WTC11 (cell line): ENCODE measurements around the gene SIRPG. TPM values are rescaled to one million over a fixed set of nuclear protein-coding genes. Genes with fewer than 3 reads are reported as not detected.

Experiments
- ATAC-seq: fragments of 200-7000 bp; cut with Tn5 transposase; 2 replicates; pipeline ENCODE4 v1.10.0; 2021; ENCODE audit warnings: mild to moderate bottlenecking, moderate library complexity
- CTCF ChIA-PET: fragments of 300-600 bp; sonication (Branson Sonifier 250); formaldehyde crosslinking; loops from one replicate; lab custom pipeline; 2021; ENCODE audit warnings: antibody characterized with exemption; lab: Charles Lee
- POLR2A ChIA-PET: fragments of 350-600 bp; sonication (Branson Sonifier 250); formaldehyde crosslinking; loops from one replicate; lab custom pipeline; 2021; ENCODE audit warnings: antibody characterized with exemption; lab: Charles Lee
- DNase-seq: peaks from one replicate; pipeline ENCODE4 v3.0.0; 2021; ENCODE audit warnings: low spot score
- H3K27ac Mint-ChIP-seq: 2 replicates; pipeline ENCODE4 v1.8.0; 2021; ENCODE audit warnings: mixed read lengths
- H3K27me3 Mint-ChIP-seq: 2 replicates; pipeline ENCODE4 v1.8.0; 2021; ENCODE audit warnings: low read depth, mild to moderate bottlenecking, moderate library complexity, mixed read lengths
- H3K36me3 Mint-ChIP-seq: 2 replicates; pipeline ENCODE4 v1.8.0; 2021; ENCODE audit warnings: mixed read lengths
- H3K4me1 Mint-ChIP-seq: 2 replicates; pipeline ENCODE4 v1.8.0; 2022; ENCODE audit warnings: mixed read lengths
- H3K4me3 Mint-ChIP-seq: 2 replicates; pipeline ENCODE4 v1.8.0; 2021; ENCODE audit warnings: mild to moderate bottlenecking, moderate library complexity, mixed read lengths
- H3K9me3 Mint-ChIP-seq: 2 replicates; pipeline ENCODE4 v1.8.0; 2021; ENCODE audit warnings: mixed read lengths
- AFF4 ChIP-seq: sonication (generic); formaldehyde crosslinking; IDR thresholded peaks from 2 replicates; pipeline ENCODE4 v1.8.1; 2023; ENCODE audit warnings: mild to moderate bottlenecking, missing genetic modification reagents, borderline replicate concordance
- FOXP1 ChIP-seq: sonication (generic); formaldehyde crosslinking; IDR thresholded peaks from 2 replicates; pipeline ENCODE4 v1.8.0; 2022; ENCODE audit warnings: missing genetic modification reagents, mild to moderate bottlenecking, moderate library complexity, borderline replicate concordance
- GRHL2 ChIP-seq: fragments of 250-450 bp; sonication (Bioruptor Pico); IDR thresholded peaks from 2 replicates; pipeline ENCODE4 v1.8.0; 2022; ENCODE audit warnings: mild to moderate bottlenecking, moderate library complexity; ENCODE audit not compliant: insufficient replicate concordance, severe bottlenecking
- MAX ChIP-seq: sonication (generic); formaldehyde crosslinking; IDR thresholded peaks from 2 replicates; pipeline ENCODE4 v1.8.0; 2022; ENCODE audit warnings: mild to moderate bottlenecking, missing genetic modification reagents
- MYBL2 ChIP-seq: sonication (generic); formaldehyde crosslinking; IDR thresholded peaks from 2 replicates; pipeline ENCODE4 v1.8.1; 2023; ENCODE audit warnings: mild to moderate bottlenecking, moderate library complexity, missing genetic modification reagents
- ZNF121 ChIP-seq: sonication (generic); formaldehyde crosslinking; IDR thresholded peaks from 2 replicates; pipeline ENCODE4 v1.8.0; 2023; ENCODE audit warnings: missing genetic modification reagents
- ZNF138 ChIP-seq: sonication (generic); formaldehyde crosslinking; conservative IDR thresholded peaks from 2 replicates; pipeline ENCODE4 v1.8.1; 2022; ENCODE audit warnings: mild to moderate bottlenecking, moderate library complexity, missing genetic modification reagents
- ZNF671 ChIP-seq: fragments of 250-450 bp; sonication (Bioruptor Pico); IDR thresholded peaks from 2 replicates; pipeline ENCODE4 v1.8.0; 2021; ENCODE audit warnings: mild to moderate bottlenecking
- ZSCAN18 ChIP-seq: fragments of 250-450 bp; sonication (Bioruptor Pico); IDR thresholded peaks from 2 replicates; pipeline ENCODE4 v2.1.2; 2022; ENCODE audit warnings: mild to moderate bottlenecking, moderate library complexity
- total RNA-seq: library from RNA; stranded (reverse); gene quantifications from 3 replicates; pipeline ENCODE4 v1.2.3, GENCODE V29; 2021
- TF ChIP-seq, protein P1 (sequence below): fragments of 250-450 bp; sonication (Bioruptor Pico); IDR thresholded peaks from 2 replicates; pipeline ENCODE4 v1.9.0; 2021; ENCODE audit warnings: mild to moderate bottlenecking, borderline replicate concordance
- TF ChIP-seq, protein P2 (sequence below): fragments of 250-450 bp; sonication (Bioruptor Pico); IDR thresholded peaks from 2 replicates; pipeline ENCODE4 v1.8.0; 2021; ENCODE audit warnings: mild to moderate bottlenecking
- TF ChIP-seq, protein P3 (sequence below): sonication (generic); formaldehyde crosslinking; IDR thresholded peaks from 2 replicates; pipeline ENCODE4 v1.8.1; 2022; ENCODE audit warnings: missing genetic modification reagents, borderline replicate concordance

SIRPG gene
- total RNA-seq, 1 experiment from 2014 or later, result not detected

DNA sequence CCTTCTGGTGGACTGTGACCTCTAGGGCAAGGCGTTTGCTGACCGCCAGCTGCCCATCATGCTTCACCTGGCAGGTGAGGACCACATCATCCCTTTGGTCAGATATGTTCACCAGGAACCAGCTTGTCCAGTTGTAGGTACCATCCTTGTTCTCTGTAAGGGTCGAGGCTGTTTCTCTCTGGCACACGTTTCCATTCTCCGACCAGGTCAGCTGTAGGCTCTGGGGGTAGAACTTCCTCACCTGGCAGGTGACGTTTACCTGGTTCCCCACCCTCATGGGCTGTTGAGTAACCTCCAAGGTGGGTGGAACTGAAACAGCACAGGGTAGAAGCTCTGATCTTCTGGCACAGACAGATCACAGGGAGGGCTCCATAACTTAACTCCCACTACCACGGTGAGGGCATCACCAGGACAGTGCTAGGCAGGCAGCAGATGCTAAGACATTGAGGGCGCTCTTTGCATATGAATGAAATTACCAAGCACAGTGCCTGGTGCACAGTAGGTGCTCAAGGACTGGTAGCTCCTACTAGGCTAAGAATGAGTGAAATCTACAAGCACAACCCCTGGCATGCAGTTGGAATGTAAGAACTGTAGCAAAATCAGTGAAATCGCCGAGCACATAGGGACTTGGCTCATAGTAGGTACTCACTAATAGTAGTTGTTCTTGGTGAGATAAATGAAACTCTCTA, 22.1 kb downstream of the SIRPG start (continued):
- TF ChIP-seq, protein P1, sequence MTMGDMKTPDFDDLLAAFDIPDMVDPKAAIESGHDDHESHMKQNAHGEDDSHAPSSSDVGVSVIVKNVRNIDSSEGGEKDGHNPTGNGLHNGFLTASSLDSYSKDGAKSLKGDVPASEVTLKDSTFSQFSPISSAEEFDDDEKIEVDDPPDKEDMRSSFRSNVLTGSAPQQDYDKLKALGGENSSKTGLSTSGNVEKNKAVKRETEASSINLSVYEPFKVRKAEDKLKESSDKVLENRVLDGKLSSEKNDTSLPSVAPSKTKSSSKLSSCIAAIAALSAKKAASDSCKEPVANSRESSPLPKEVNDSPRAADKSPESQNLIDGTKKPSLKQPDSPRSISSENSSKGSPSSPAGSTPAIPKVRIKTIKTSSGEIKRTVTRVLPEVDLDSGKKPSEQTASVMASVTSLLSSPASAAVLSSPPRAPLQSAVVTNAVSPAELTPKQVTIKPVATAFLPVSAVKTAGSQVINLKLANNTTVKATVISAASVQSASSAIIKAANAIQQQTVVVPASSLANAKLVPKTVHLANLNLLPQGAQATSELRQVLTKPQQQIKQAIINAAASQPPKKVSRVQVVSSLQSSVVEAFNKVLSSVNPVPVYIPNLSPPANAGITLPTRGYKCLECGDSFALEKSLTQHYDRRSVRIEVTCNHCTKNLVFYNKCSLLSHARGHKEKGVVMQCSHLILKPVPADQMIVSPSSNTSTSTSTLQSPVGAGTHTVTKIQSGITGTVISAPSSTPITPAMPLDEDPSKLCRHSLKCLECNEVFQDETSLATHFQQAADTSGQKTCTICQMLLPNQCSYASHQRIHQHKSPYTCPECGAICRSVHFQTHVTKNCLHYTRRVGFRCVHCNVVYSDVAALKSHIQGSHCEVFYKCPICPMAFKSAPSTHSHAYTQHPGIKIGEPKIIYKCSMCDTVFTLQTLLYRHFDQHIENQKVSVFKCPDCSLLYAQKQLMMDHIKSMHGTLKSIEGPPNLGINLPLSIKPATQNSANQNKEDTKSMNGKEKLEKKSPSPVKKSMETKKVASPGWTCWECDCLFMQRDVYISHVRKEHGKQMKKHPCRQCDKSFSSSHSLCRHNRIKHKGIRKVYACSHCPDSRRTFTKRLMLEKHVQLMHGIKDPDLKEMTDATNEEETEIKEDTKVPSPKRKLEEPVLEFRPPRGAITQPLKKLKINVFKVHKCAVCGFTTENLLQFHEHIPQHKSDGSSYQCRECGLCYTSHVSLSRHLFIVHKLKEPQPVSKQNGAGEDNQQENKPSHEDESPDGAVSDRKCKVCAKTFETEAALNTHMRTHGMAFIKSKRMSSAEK (CRISPR knock-in tag), result no peak
- TF ChIP-seq MYBL2, result no peak

- POLR2A ChIA-PET, result no interaction called here
Measured at GRCh38 chr20:1633535-1633934, 24.0 kb downstream of the SIRPG start.

More at GRCh38 chr20:1633535-1633934, 24.0 kb downstream of the SIRPG start:
- Mint-ChIP-seq H3K36me3 (no peaks in the 10 kb centered on the region; the same call in 1 of the 2 replicates), H3K27ac (no peak overlapping the region; the same call in 1 of the 2 replicates), H3K9me3 (0 out of 2 replicates have a peak, but pooled peaks cover 3% of the 10 kb centered on the region), H3K27me3 (peaks cover 3% of the 10 kb centered on the region; the same call in 1 of the 2 replicates), H3K4me3 (no peak overlapping the region), H3K4me1 (peaks cover 41% of the 10 kb centered on the region)
- TF ChIP-seq FOXP1 (CRISPR knock-in tag), result no peak
- TF ChIP-seq ZNF138 (CRISPR knock-in tag), result no peak
- TF ChIP-seq GRHL2 (CRISPR knock-in tag), result no peak
- no peak for TF ChIP-seq ZSCAN18 (CRISPR knock-in tag)
- TF ChIP-seq MAX (CRISPR knock-in tag), result no peak
- no peak for TF ChIP-seq ZNF121 (CRISPR knock-in tag)
- TF ChIP-seq, protein P2, sequence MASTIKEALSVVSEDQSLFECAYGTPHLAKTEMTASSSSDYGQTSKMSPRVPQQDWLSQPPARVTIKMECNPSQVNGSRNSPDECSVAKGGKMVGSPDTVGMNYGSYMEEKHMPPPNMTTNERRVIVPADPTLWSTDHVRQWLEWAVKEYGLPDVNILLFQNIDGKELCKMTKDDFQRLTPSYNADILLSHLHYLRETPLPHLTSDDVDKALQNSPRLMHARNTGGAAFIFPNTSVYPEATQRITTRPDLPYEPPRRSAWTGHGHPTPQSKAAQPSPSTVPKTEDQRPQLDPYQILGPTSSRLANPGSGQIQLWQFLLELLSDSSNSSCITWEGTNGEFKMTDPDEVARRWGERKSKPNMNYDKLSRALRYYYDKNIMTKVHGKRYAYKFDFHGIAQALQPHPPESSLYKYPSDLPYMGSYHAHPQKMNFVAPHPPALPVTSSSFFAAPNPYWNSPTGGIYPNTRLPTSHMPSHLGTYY (CRISPR knock-in tag), result no peak
- no peak for TF ChIP-seq AFF4 (CRISPR knock-in tag)
- no peak for TF ChIP-seq ZNF671 (CRISPR knock-in tag)
- TF ChIP-seq, protein P3, sequence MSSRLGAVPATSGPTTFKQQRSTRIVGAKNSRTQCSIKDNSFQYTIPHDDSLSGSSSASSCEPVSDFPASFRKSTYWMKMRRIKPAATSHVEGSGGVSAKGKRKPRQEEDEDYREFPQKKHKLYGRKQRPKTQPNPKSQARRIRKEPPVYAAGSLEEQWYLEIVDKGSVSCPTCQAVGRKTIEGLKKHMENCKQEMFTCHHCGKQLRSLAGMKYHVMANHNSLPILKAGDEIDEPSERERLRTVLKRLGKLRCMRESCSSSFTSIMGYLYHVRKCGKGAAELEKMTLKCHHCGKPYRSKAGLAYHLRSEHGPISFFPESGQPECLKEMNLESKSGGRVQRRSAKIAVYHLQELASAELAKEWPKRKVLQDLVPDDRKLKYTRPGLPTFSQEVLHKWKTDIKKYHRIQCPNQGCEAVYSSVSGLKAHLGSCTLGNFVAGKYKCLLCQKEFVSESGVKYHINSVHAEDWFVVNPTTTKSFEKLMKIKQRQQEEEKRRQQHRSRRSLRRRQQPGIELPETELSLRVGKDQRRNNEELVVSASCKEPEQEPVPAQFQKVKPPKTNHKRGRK (CRISPR knock-in tag), result no peak
- TF ChIP-seq MYBL2, result no peak
- CTCF ChIA-PET, result no interaction called here
- DNase-seq (no peak), ATAC-seq (no peak)
